Stimulated activated naive CD4-positive, alpha-beta T cell (primary cell): ENCODE results near the gene ARTN.
A peak's percentile ranks its signal among the peaks of the same experiment; 100 is the strongest.

ENCODE experiments used
- DNase-seq, 6 experiments: peaks; one replicate each; lab custom pipeline; 2025; lab: John Stamatoyannopoulos, UW

ARTN gene

DNA sequence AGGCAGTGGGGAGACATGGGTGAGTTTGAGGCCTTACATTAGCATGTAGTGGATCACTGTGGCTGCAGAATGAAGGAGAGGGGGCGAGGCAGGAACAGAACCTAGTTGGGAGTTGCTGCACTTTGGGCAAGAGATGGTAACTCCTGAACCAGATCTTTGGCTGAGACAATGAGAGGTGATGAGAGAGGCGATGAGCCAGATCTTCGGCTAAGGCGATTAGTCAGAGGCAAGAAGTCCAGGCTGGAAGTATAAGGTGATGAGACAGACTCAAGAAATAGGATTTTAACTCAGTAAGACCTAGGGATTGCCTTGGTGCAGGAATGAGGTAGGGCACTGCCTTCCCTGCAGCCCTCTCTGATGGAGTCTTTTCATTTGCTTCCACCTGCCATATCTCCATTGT is 9.1 kb upstream of the ARTN start:
- DNase-seq: no peak

- no peak for DNase-seq
Observed at GRCh38 chr1:43925846-43926245, 7.8 kb upstream of the ARTN start.

DNA sequence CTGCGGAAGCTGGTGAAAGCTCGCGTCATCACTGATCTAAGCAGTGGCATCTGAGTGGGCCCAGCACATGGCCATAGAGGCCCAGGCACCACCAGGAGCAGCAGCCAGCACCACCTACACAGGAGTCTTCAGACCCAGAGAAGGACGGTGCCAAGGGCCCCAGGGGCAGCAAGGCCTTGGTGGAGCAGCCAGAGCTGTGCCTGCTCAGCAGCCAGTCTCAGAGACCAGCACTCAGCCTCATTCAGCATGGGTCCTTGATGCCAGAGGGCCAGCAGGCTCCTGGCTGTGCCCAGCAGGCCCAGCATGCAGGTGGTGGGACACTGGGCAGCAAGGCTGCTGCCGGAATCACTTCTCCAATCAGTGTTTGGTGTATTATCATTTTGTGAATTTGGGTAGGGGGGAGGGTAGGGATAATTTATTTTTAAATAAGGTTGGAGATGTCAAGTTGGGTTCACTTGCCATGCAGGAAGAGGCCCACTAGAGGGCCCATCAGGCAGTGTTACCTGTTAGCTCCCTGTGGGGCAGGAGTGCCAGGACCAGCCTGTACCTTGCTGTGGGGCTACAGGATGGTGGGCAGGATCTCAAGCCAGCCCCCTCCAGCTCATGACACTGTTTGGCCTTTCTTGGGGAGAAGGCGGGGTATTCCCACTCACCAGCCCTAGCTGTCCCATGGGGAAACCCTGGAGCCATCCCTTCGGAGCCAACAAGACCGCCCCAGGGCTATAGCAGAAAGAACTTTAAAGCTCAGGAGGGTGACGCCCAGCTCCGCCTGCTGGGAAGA is 3.2 kb upstream of the ARTN start:
- no peak for DNase-seq

DNA sequence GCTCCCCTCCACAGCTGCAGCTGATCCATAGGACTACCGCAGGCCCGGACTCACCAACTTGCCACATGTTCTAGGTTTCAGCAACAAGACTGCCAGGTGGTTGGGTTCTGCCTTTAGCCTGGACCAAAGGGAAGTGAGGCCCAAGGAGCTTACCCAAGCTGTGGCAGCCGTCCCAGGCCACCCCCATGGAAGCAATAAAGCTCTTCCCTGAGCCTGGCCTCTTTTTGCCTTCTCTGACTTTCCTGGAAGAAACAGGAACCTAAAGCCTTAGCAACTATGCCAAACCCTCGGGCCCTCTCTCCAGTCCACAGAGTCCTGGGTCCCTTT is 2.7 kb upstream of the ARTN start:
- DNase-seq: no peak

GRCh38 chr1:43931711-43932660 is 1.6 kb upstream of the ARTN start:
- no peak for DNase-seq

GRCh38 chr1:43932786-43933385 is 715 bp upstream of the ARTN start:
- peak in 1 of 6 experiments; percentile 6 for DNase-seq

- peak in 4 of 6 experiments; percentile 33 to 40 (median 36) for DNase-seq
Observed at GRCh38 chr1:43934101-43934985, 742 bp downstream of the ARTN start.

- no peak for DNase-seq
Observed at GRCh38 chr1:43934986-43935324, 1.4 kb downstream of the ARTN start.

DNA sequence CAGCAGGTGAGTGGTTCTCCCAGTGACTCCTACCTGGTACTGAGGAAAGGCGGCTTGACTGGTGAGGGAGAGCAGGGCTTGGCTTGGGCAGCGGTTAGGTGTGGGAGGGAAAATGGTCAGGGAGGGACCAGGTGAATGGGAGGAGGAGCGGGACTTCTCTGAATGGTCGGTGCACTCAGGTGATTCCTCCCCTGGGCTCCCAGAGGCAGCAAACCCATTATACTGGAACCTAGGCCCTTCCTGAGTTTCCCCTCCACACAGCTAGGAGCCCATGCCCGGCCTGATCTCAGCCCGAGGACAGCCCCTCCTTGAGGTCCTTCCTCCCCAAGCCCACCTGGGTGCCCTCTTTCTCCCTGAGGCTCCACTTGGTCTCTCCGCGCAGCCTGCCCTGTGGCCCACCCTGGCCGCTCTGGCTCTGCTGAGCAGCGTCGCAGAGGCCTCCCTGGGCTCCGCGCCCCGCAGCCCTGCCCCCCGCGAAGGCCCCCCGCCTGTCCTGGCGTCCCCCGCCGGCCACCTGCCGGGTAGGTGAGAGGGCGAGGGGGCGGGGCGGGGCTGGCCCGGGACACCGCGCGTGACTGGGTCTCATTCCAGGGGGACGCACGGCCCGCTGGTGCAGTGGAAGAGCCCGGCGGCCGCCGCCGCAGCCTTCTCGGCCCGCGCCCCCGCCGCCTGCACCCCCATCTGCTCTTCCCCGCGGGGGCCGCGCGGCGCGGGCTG is 2.3 kb downstream of the ARTN start:
- no peak for DNase-seq

DNA sequence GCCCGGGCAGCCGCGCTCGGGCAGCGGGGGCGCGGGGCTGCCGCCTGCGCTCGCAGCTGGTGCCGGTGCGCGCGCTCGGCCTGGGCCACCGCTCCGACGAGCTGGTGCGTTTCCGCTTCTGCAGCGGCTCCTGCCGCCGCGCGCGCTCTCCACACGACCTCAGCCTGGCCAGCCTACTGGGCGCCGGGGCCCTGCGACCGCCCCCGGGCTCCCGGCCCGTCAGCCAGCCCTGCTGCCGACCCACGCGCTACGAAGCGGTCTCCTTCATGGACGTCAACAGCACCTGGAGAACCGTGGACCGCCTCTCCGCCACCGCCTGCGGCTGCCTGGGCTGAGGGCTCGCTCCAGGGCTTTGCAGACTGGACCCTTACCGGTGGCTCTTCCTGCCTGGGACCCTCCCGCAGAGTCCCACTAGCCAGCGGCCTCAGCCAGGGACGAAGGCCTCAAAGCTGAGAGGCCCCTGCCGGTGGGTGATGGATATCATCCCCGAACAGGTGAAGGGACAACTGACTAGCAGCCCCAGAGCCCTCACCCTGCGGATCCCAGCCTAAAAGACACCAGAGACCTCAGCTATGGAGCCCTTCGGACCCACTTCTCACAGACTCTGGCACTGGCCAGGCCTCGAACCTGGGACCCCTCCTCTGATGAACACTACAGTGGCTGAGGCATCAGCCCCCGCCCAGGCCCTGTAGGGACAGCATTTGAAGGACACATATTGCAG is 3.0 kb downstream of the ARTN start:
- DNase-seq: peak in 2 of 6 experiments; percentile 3 to 13

DNA sequence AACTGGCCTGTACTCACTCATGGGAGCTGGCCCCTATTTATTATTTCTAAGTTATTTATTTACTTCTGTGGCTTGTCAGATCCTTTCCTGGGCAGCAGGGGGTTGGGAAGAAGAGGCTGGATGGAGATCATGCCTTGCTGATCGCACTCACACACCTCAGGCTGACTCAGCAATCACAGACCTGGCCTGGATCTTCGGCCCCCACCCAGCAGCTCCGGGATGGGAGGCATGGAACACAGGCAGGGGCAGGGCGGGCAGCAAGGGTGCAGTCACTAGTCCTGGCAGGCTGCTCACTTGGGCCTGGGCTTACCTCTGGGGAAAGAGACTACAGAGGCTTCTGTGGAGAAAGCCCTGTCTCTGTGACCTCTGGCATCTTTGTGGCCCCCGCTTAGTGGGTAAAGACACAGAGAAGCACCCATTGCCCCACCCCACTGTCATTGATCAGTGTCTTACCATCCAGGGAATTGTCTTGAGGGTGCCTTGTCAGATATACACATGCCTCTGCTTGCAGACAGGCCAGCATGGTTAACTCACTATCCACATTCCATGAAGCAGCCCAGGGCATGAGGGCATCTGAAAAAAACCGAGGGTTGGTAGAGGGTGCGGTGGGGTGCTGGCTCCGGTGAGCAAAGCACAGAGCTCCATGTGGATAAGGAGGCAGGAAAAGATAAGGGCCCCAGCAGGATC is 3.7 kb downstream of the ARTN start:
- DNase-seq: no peak

DNA sequence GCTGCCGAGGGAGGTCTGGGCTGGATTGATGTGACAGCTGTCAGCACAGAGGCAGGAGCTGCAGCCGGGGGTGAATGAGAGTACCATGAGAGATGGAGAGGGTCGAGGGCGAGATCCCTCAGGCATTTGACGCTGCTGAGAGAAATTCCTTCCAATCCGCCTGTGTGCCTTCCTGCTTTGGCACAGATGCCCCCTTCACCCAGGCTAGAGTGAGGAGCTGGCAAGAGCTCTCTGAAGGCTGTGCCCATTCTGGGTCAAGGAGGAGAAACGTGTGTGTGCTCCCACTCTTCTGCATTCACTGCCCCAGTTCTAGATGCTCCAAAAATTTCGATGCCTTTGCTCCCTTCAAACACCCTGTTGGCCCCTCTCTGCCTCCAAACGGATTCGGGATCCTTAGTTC is 4.8 kb downstream of the ARTN start:
- DNase-seq: no peak

DNA sequence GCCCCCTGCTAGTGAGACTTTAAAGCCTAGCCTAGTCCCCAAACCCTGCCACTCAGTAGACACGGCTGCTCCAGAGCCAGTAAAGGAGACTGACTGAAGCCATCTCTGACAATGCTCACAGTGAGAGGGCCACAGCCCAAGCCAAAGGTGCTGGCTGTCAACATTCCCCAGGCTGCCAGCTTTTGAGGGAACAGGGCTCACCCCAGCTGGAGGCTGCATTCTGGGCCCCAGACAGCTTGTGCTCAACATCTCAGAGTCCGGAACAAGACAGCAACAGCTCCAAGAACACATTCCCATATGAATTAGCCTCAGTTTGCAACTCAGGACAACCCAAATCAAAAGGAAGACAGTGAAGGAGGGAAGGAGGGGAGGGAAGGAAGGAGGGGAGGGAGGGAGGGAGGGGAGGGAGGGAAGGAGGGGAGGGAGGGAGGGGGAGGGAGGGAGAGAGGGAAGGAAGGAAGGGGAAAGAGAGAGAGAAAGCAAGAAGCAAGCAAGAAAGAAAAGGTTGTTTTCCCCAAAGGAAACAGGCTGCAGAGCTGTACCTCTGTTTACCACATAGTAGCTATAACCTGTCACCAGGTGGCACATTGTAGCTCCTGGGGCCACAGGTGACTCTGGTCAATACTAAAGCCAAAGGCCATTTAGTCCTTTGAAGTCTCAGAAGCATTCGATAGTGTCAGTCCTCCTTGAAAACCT is 5.4 kb downstream of the ARTN start:
- DNase-seq: no peak

- no peak for DNase-seq
Observed at GRCh38 chr1:43942411-43942810, 8.8 kb downstream of the ARTN start.

GRCh38 chr1:43944860-43945259 is 11.3 kb downstream of the ARTN start:
- DNase-seq: no peak

- DNase-seq: no peak
Observed at GRCh38 chr1:43945674-43946235, 12.2 kb downstream of the ARTN start.

GRCh38 chr1:43946236-43947060 is 12.8 kb downstream of the ARTN start, which contains the start of gene IPO13:
TSS of gene IPO13 (plus strand) at chr1:43946950. CDS start at chr1:43947601, 651 bp downstream.
- DNase-seq: peak; percentile 83 to 95 (median 92)
